Gastrocnemius medialis (tissue), 4 donors: ENCODE measurements around the gene LPAR5. TPM values are rescaled to one million over a fixed set of nuclear protein-coding genes. Genes with fewer than 3 reads are reported as not detected.

Source experiments
- ATAC-seq, 2 donors: fragments of 150-250 bp; one replicate each; pipeline ENCODE4 v1.9.1; 2016
- DNase-seq, 2 donors: peaks; one replicate each; pipeline ENCODE4 v3.0.0-alpha.2; 2019
- H3K27ac ChIP-seq, 4 donors: fragments of 200-600 bp; sonication (generic); 1 replicate in 1 of 4; 2 replicates in 3 of 4; pipeline ENCODE4 v1.5.1; 2016 to 2018; ENCODE audit warnings: mild to moderate bottlenecking in 2 of 4, moderate library complexity in 1 of 4
- H3K27me3 ChIP-seq, 3 donors: fragments of 200-600 bp; sonication (generic) in 2 of 3; 1 replicate in 1 of 3; 2 replicates in 2 of 3; pipeline versions ENCODE4 v1.5.1 to v1.6.0; 2016 to 2019; ENCODE audit warnings: mild to moderate bottlenecking in 1 of 3, moderate library complexity in 1 of 3
- H3K36me3 ChIP-seq, 2 donors: fragments of 200-600 bp; sonication (generic) in 1 of 2; one replicate each; pipeline ENCODE4 v1.5.1; 2017 to 2018
- H3K4me1 ChIP-seq, 2 donors: fragments of 200-600 bp; sonication (generic) in 1 of 2; one replicate each; pipeline ENCODE4 v1.5.1; 2016 to 2017; ENCODE audit warnings: mild to moderate bottlenecking in 2 of 2
- H3K4me3 ChIP-seq, 4 donors: fragments of 200-600 bp; sonication (generic) in 3 of 4; 1 replicate in 1 of 4; 2 replicates in 3 of 4; pipeline ENCODE4 v1.5.1; 2016 to 2019; ENCODE audit warnings: mild to moderate bottlenecking in 2 of 4
- H3K9me3 ChIP-seq, 3 donors: fragments of 200-600 bp; sonication (generic) in 2 of 3; 1 replicate in 1 of 3; 2 replicates in 2 of 3; pipeline ENCODE4 v1.5.1; 2016 to 2019
- CTCF ChIP-seq, 5 experiments: fragments of 450-650 bp in 3 of 5; fragments of 200-600 bp in 2 of 5; sonication (generic) in 2 of 5; IDR thresholded peaks in 4 of 5; conservative IDR thresholded peaks in 1 of 5; 1 replicate in 4 of 5; 2 replicates in 1 of 5; pipeline ENCODE4 v1.5.1; 2016 to 2019; ENCODE audit warnings: antibody characterized with exemption in 5 of 5, mild to moderate bottlenecking in 3 of 5, moderate library complexity in 3 of 5
- POLR2A ChIP-seq, 2 donors: fragments of 450-650 bp; IDR thresholded peaks; one replicate each; pipeline ENCODE4 v1.6.1; 2017; ENCODE audit warnings: antibody characterized with exemption in 2 of 2, mild to moderate bottlenecking in 2 of 2, moderate library complexity in 2 of 2
- in situ Hi-C, 4 donors: fragments of 200-750 bp; cut with MboI; loops; one replicate each; pipeline versions ENCODE4 v1.15.0 to v1.8.0; 2017; ENCODE audit warnings: low sequenced_read_pairs in 4 of 4
- intact Hi-C: fragments of 100-400 bp; cut with DNase I; formaldehyde crosslinking; loops from one replicate; pipeline ENCODE4 v1.15.1; 2023; ENCODE audit warnings: low total_unique reads
- total RNA-seq, 4 donors: library from RNA; depleted of rRNA; stranded (reverse); fragments of >200 nt; gene quantifications; one replicate each; pipeline versions ENCODE4 v1.1.0 to v1.2.3, GENCODE V29; 2016

The LPAR5 gene
- under 1 TPM; 0.17 to 0.75 (median 0.47) TPM for total RNA-seq

GRCh38 chr12:6635856-6636531 lies at the start of gene LPAR5:
LPAR5 (minus strand) TSS chr12:6635959; CDS start chr12:6621248, 14,711 bp downstream.
- in situ Hi-C loops (no loop called here), intact Hi-C loops (no loop called here)
- H3K4me3 ChIP-seq, result no peak within 1 kb of the TSS
- no peak for TF ChIP-seq POLR2A (IDR thresholded peaks at IDR 0.05)
- TF ChIP-seq CTCF (IDR thresholded peaks at IDR 0.05 in 4 of 5, conservative IDR thresholded peaks at IDR 0.05 in 1 of 5), result no peak
- no peak for ATAC-seq
- no peaks in the 10 kb centered on the region for H3K36me3 ChIP-seq
- no peaks in the 10 kb centered on the region for H3K9me3 ChIP-seq
- no peaks in the 10 kb centered on the region for H3K27me3 ChIP-seq
- H3K27ac ChIP-seq, result no peak within 1 kb of the TSS
- no peaks in the 10 kb centered on the region for H3K4me1 ChIP-seq
- DNase-seq, result no peak

GRCh38 chr12:6684609-6685008 lies 48.9 kb upstream of the LPAR5 start:
- DNase-seq (no peak), ATAC-seq (no peak)
- peaks cover 19 to 20% of the 10 kb centered on the region in 2 donors for H3K4me1 ChIP-seq
- H3K9me3 ChIP-seq, result no peaks in the 10 kb centered on the region
- H3K27me3 ChIP-seq, result no peaks in the 10 kb centered on the region
- intact Hi-C loops, result loop anchor here (5.0 to 10.0 kb wide), 3 partner anchors 190 to 347 kb away; partner anchors contain the start of genes EMG1, MRPL51, NCAPD2 and PHB2
- no peak overlapping the region for H3K4me3 ChIP-seq
- TF ChIP-seq CTCF (IDR thresholded peaks at IDR 0.05 in 4 of 5, conservative IDR thresholded peaks at IDR 0.05 in 1 of 5) (peak in 2 of 5 experiments; percentile 10 to 34), POLR2A (IDR thresholded peaks at IDR 0.05) (no peak)
- no peak overlapping the region for H3K27ac ChIP-seq
- in situ Hi-C loops, result no loop called here
- H3K36me3 ChIP-seq, result peaks cover 0 to 16% of the 10 kb centered on the region in 2 donors

GRCh38 chr12:6676962-6677361 lies 41.2 kb upstream of the LPAR5 start:
- ATAC-seq, result no peak
- in situ Hi-C loops, result no loop called here
- DNase-seq, result no peak
- no peaks in the 10 kb centered on the region for H3K27me3 ChIP-seq
- H3K9me3 ChIP-seq, result no peaks in the 10 kb centered on the region
- peaks cover 0 to 79% of the 10 kb centered on the region in 2 donors for H3K36me3 ChIP-seq
- no peak overlapping the region for H3K4me3 ChIP-seq
- no peak for TF ChIP-seq POLR2A (IDR thresholded peaks at IDR 0.05)
- TF ChIP-seq CTCF (IDR thresholded peaks at IDR 0.05 in 4 of 5, conservative IDR thresholded peaks at IDR 0.05 in 1 of 5), result no peak
- no peaks in the 10 kb centered on the region for H3K4me1 ChIP-seq
- H3K27ac ChIP-seq, result no peak overlapping the region
- intact Hi-C loops, result no loop called here

GRCh38 chr12:6672143-6672542 lies 36.4 kb upstream of the LPAR5 start:
- ATAC-seq, result no peak
- no peak overlapping the region for H3K27ac ChIP-seq
- H3K4me1 ChIP-seq, result no peaks in the 10 kb centered on the region
- no peaks in the 10 kb centered on the region for H3K27me3 ChIP-seq
- in situ Hi-C loops (no loop called here), intact Hi-C loops (no loop called here)
- no peak overlapping the region for H3K4me3 ChIP-seq
- no peak for DNase-seq
- no peak for TF ChIP-seq CTCF (IDR thresholded peaks at IDR 0.05 in 4 of 5, conservative IDR thresholded peaks at IDR 0.05 in 1 of 5)
- no peak for TF ChIP-seq POLR2A (IDR thresholded peaks at IDR 0.05)
- no peaks in the 10 kb centered on the region for H3K9me3 ChIP-seq
- H3K36me3 ChIP-seq, result peaks cover 0 to 96% of the 10 kb centered on the region in 2 donors
